Astrocyte (in vitro differentiated cells and primary cell): ENCODE data around the gene ISG20L2. TPM values are rescaled to one million over a fixed set of nuclear protein-coding genes. Genes with fewer than 3 reads are reported as not detected.

Experiments used
- DNase-seq: peaks from one replicate; pipeline ENCODE4 v3.0.0-alpha.2; 2010; ENCODE audit warnings: low read depth
- FAIRE-seq: peaks from 2 replicates; lab custom pipeline; 2011; peaks lifted over from hg19 to GRCh38; lab: Jason Lieb, UNC
- H2AFZ ChIP-seq: 2 replicates; pipeline ENCODE4 v1.6.0; 2012; ENCODE audit warnings: low read depth, low read length, inconsistent platforms
- H3K27ac ChIP-seq: 2 replicates; pipeline ENCODE4 v1.5.1; 2011; ENCODE audit warnings: low read depth, low read length, inconsistent platforms
- H3K27me3 ChIP-seq: 2 replicates; pipeline ENCODE4 v1.6.0; 2011; ENCODE audit warnings: low read length, inconsistent platforms; ENCODE audit not compliant: insufficient read depth
- H3K36me3 ChIP-seq: 2 replicates; pipeline ENCODE4 v1.5.1; 2011; ENCODE audit warnings: low read length, inconsistent platforms; ENCODE audit not compliant: insufficient read depth
- H3K4me1 ChIP-seq: 2 replicates; pipeline ENCODE4 v1.5.1; 2011; ENCODE audit warnings: low read length, inconsistent platforms; ENCODE audit not compliant: insufficient read depth
- H3K4me2 ChIP-seq: 2 replicates; pipeline ENCODE4 v1.6.0; 2012; ENCODE audit warnings: low read length, inconsistent platforms
- H3K4me3 ChIP-seq: 2 replicates; pipeline ENCODE4 v1.5.1; 2011; ENCODE audit warnings: low read depth, mild to moderate bottlenecking, low read length, inconsistent platforms; ENCODE audit not compliant: insufficient read depth
- H3K79me2 ChIP-seq: 2 replicates; pipeline ENCODE4 v1.6.0; 2012; ENCODE audit warnings: mild to moderate bottlenecking, low read length, inconsistent platforms; ENCODE audit not compliant: insufficient read depth
- H3K9ac ChIP-seq: 2 replicates; pipeline ENCODE4 v1.6.0; 2012; ENCODE audit warnings: mild to moderate bottlenecking, low read length, inconsistent platforms
- H3K9me3 ChIP-seq: 2 replicates; pipeline ENCODE4 v1.5.1; 2012; ENCODE audit warnings: low read depth, mild to moderate bottlenecking, low read length, inconsistent platforms; ENCODE audit not compliant: insufficient read depth
- H4K20me1 ChIP-seq: 2 replicates; pipeline ENCODE4 v1.6.0; 2012; ENCODE audit warnings: low read length, inconsistent platforms; ENCODE audit not compliant: insufficient read depth
- H3K27ac Mint-ChIP-seq: one replicate; pipeline ENCODE4 v1.8.0; 2021; ENCODE audit warnings: mild to moderate bottlenecking, mixed read lengths; ENCODE audit not compliant: unreplicated experiment
- H3K27me3 Mint-ChIP-seq: one replicate; pipeline ENCODE4 v1.8.0; 2021; ENCODE audit warnings: low read depth, mixed read lengths; ENCODE audit not compliant: unreplicated experiment
- H3K36me3 Mint-ChIP-seq: one replicate; pipeline ENCODE4 v1.8.0; 2021; ENCODE audit warnings: low read depth, mixed read lengths; ENCODE audit not compliant: unreplicated experiment
- H3K4me1 Mint-ChIP-seq: one replicate; pipeline ENCODE4 v1.8.0; 2021; ENCODE audit warnings: low read depth, mixed read lengths; ENCODE audit not compliant: unreplicated experiment
- H3K4me3 Mint-ChIP-seq: one replicate; pipeline ENCODE4 v1.8.0; 2021; ENCODE audit warnings: mild to moderate bottlenecking, moderate library complexity, mixed read lengths; ENCODE audit not compliant: unreplicated experiment
- H3K9me3 Mint-ChIP-seq: one replicate; pipeline ENCODE4 v1.8.0; 2021; ENCODE audit warnings: mild to moderate bottlenecking, mixed read lengths; ENCODE audit not compliant: unreplicated experiment
- EZH2 ChIP-seq: IDR thresholded peaks from 2 replicates; pipeline ENCODE4 v1.6.1; 2012; ENCODE audit warnings: mild to moderate bottlenecking, low read length, inconsistent platforms; ENCODE audit not compliant: insufficient read depth
- total RNA-seq: library from RNA; stranded (reverse); gene quantifications from 2 replicates; pipeline ENCODE4 v1.2.1, GENCODE V29; 2021
- TF ChIP-seq, protein P1 (sequence below): IDR thresholded peaks from 2 replicates; pipeline ENCODE4 v1.5.1; 2011; ENCODE audit warnings: low read depth, mild to moderate bottlenecking, inconsistent platforms, low read length, moderate library complexity; ENCODE audit not compliant: insufficient read depth

Gene ISG20L2
- total RNA-seq, 1 donor from 2014 or later, result 33.4 TPM

DNA sequence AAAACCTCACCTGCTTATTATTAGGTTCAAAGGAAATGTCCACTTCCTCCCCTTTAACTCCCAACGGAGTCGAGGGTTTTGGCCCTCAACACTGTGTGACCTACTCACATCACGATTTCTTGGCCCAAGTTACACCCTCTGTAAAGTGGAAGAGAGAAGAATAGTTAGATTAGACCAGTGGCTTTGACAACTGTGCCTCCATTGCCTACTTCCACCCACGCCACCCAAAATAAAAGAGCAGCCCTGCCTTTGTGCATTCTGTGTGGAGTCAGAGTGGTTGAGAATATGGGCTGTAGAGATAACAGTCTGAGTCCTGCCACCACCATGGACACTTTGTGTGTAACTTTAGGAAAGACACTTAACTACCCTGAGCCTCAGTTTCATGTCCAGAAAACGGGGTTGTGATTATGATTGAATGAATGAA lies 27.0 kb upstream of the ISG20L2 start:
- Histone ChIP-seq H3K9ac (no peak overlapping the region), H2AFZ (no peak overlapping the region), H3K4me3 (no peak overlapping the region), H3K79me2 (peaks cover 19% of the 10 kb centered on the region), H3K27me3 (no peaks in the 10 kb centered on the region), H3K36me3 (no peaks in the 10 kb centered on the region), H3K4me2 (no peak overlapping the region), H3K4me1 (peaks cover 12% of the 10 kb centered on the region), H3K9me3 (no peaks in the 10 kb centered on the region), H4K20me1 (no peaks in the 10 kb centered on the region), H3K27ac (no peak overlapping the region)
- no peaks in the 10 kb centered on the region for H3K9me3 Mint-ChIP-seq
- H3K27me3 Mint-ChIP-seq, result no peaks in the 10 kb centered on the region
- TF ChIP-seq, protein P1, sequence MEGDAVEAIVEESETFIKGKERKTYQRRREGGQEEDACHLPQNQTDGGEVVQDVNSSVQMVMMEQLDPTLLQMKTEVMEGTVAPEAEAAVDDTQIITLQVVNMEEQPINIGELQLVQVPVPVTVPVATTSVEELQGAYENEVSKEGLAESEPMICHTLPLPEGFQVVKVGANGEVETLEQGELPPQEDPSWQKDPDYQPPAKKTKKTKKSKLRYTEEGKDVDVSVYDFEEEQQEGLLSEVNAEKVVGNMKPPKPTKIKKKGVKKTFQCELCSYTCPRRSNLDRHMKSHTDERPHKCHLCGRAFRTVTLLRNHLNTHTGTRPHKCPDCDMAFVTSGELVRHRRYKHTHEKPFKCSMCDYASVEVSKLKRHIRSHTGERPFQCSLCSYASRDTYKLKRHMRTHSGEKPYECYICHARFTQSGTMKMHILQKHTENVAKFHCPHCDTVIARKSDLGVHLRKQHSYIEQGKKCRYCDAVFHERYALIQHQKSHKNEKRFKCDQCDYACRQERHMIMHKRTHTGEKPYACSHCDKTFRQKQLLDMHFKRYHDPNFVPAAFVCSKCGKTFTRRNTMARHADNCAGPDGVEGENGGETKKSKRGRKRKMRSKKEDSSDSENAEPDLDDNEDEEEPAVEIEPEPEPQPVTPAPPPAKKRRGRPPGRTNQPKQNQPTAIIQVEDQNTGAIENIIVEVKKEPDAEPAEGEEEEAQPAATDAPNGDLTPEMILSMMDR, result no peak
- no peak for TF ChIP-seq EZH2
- FAIRE-seq, result no peak
- H3K27ac Mint-ChIP-seq, result peak overlapping the region; percentile 30
- peaks cover 2% of the 10 kb centered on the region for H3K36me3 Mint-ChIP-seq
- H3K4me1 Mint-ChIP-seq, result peaks cover 4% of the 10 kb centered on the region
- DNase-seq, result no peak
- no peak overlapping the region for H3K4me3 Mint-ChIP-seq

DNA sequence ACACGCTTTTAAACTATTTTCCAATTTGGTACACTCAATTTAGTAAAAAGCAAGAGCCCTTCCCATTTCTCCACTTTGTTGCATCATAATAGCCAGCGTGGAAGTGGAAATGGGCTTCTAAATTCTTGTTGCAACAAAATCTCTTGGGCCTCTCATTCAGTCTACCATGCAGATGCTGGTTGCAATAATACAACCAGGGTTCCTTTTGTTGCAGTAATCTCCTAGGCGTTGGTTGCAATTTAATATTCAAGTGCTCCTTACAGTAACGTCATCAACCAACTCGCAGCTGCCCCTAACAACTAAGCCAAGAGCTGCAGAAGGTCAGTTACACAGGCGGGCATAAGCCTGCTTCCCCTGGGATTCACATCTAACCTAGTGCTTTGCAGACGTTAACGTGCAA lies 25.7 kb upstream of the ISG20L2 start:
- DNase-seq (no peak), FAIRE-seq (no peak)
- H3K9me3 Mint-ChIP-seq, result no peaks in the 10 kb centered on the region
- H3K27me3 ChIP-seq, result no peaks in the 10 kb centered on the region
- peaks cover 2% of the 10 kb centered on the region for H3K36me3 Mint-ChIP-seq
- H2AFZ ChIP-seq, result no peak overlapping the region
- no peak overlapping the region for H3K4me2 ChIP-seq
- TF ChIP-seq, protein P1, result no peak
- no peak for TF ChIP-seq EZH2
- H3K4me1 ChIP-seq, result peaks cover 24% of the 10 kb centered on the region
- no peak overlapping the region for H3K27ac ChIP-seq
- no peaks in the 10 kb centered on the region for H3K9me3 ChIP-seq
- H3K9ac ChIP-seq, result no peak overlapping the region
- H3K36me3 ChIP-seq, result no peaks in the 10 kb centered on the region
- no peak overlapping the region for H3K27ac Mint-ChIP-seq
- peaks cover 11% of the 10 kb centered on the region for H3K4me1 Mint-ChIP-seq
- no peaks in the 10 kb centered on the region for H3K27me3 Mint-ChIP-seq
- H3K4me3 Mint-ChIP-seq, result no peak overlapping the region
- peaks cover 32% of the 10 kb centered on the region for H3K79me2 ChIP-seq
- H4K20me1 ChIP-seq, result no peaks in the 10 kb centered on the region
- H3K4me3 ChIP-seq, result no peak overlapping the region

DNA sequence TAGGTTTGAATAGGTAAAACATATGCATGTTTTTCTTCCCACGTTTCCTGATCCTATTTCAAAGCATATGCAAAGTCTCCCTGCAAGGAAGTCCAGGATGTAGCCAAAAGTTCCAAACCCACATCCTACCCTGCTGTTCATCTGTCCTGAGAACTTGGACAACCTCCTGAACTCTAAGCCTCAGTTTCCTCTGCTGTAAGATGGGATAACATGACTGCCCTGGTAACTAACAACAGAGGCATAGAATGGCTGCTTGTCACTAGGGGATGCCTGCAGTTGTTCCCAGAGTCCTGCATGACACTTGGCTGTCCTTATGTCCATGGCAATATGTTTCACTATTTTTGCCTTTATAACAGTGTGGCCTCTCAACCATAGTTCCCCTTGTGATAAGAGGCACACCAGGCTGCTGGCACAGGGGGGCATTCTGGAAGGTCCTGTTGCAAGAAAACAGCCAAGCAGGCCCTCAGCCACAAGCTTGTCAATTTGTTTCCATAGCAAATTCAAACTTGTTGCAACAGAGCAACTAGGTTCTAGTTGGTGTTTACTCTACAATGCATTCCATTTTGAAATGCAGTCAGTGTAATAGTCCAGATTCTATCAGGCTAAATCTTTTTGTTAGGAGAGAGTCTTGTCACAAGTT lies 24.4 kb upstream of the ISG20L2 start:
- peaks cover 45% of the 10 kb centered on the region for H3K79me2 ChIP-seq
- peak overlapping the region; percentile 99 for H3K4me2 ChIP-seq
- Mint-ChIP-seq H3K9me3 (no peaks in the 10 kb centered on the region), H3K4me1 (peaks cover 22% of the 10 kb centered on the region), H3K27me3 (no peaks in the 10 kb centered on the region), H3K4me3 (peak overlapping the region; percentile 90), H3K27ac (no peak overlapping the region), H3K36me3 (peaks cover 2% of the 10 kb centered on the region)
- no peak overlapping the region for H3K27ac ChIP-seq
- no peaks in the 10 kb centered on the region for H3K36me3 ChIP-seq
- H3K4me1 ChIP-seq, result peaks cover 33% of the 10 kb centered on the region
- H2AFZ ChIP-seq, result no peak overlapping the region
- H3K9me3 ChIP-seq, result no peaks in the 10 kb centered on the region
- DNase-seq (no peak), FAIRE-seq (no peak)
- no peaks in the 10 kb centered on the region for H3K27me3 ChIP-seq
- peak overlapping the region; percentile 86 for H3K4me3 ChIP-seq
- no peaks in the 10 kb centered on the region for H4K20me1 ChIP-seq
- H3K9ac ChIP-seq, result peak overlapping the region; percentile 91
- TF ChIP-seq, protein P1, result no peak
- TF ChIP-seq EZH2, result no peak
